GM23338 (cell line): ENCODE data around the gene SLC29A2. TPM values are rescaled to one million over a fixed set of nuclear protein-coding genes. Genes with fewer than 3 reads are reported as not detected.
A peak's percentile ranks its signal among the peaks of the same experiment; 100 is the strongest.
"Not testable (repeated sequence)": the region's sequence is repeated elsewhere in the genome, so short reads cannot be mapped to it uniquely, and the experiment has no call there.

ENCODE experiments used
- ATAC-seq: fragments of 200-7000 bp; cut with Tn5 transposase; 3 replicates; pipeline ENCODE4 v1.9.1; 2020
- DNase-seq: peaks from one replicate; pipeline ENCODE4 v3.0.0-alpha.2; 2015; ENCODE audit warnings: low spot score
- H2AFZ ChIP-seq: fragments of 200-600 bp; sonication (generic); 2 replicates; pipeline ENCODE4 v1.8.0; 2016; ENCODE audit warnings: antibody characterized with exemption, mild to moderate bottlenecking, moderate library complexity
- H3F3A ChIP-seq: fragments of 200-600 bp; sonication (generic); replicated peaks from 2 replicates; pipeline ENCODE4 v1.8.0; 2017; ENCODE audit warnings: antibody characterized with exemption, mixed run types, low read depth
- H3K27ac ChIP-seq: fragments of 200-600 bp; sonication (generic); 2 replicates; pipeline ENCODE4 v1.6.1; 2016; ENCODE audit warnings: low read depth
- H3K27me3 ChIP-seq: fragments of 200-600 bp; sonication (generic); 2 replicates; pipeline ENCODE4 v1.8.0; 2016; ENCODE audit warnings: mild to moderate bottlenecking, mixed run types, moderate library complexity; ENCODE audit not compliant: insufficient read depth
- H3K36me3 ChIP-seq: fragments of 200-600 bp; sonication (generic); 2 replicates; pipeline ENCODE4 v1.8.0; 2016; ENCODE audit warnings: mild to moderate bottlenecking; ENCODE audit not compliant: insufficient read depth
- H3K4me1 ChIP-seq: fragments of 200-600 bp; sonication (generic); 2 replicates; pipeline ENCODE4 v1.8.0; 2016; ENCODE audit warnings: mild to moderate bottlenecking, moderate library complexity; ENCODE audit not compliant: insufficient read depth
- H3K4me2 ChIP-seq: fragments of 200-600 bp; sonication (generic); 2 replicates; pipeline ENCODE4 v1.7.1; 2017; ENCODE audit warnings: mixed run types
- H3K4me3 ChIP-seq: fragments of 200-600 bp; sonication (generic); 2 replicates; pipeline ENCODE4 v1.6.1; 2016; ENCODE audit warnings: mixed run types
- H3K79me2 ChIP-seq: fragments of 200-600 bp; sonication (generic); replicated peaks from 2 replicates; pipeline ENCODE4 v1.8.0; 2017; ENCODE audit warnings: mild to moderate bottlenecking; ENCODE audit not compliant: insufficient read depth
- H3K9me2 ChIP-seq: fragments of 200-600 bp; sonication (generic); 2 replicates; pipeline ENCODE4 v1.8.0; 2017; ENCODE audit not compliant: insufficient read depth
- H4K20me1 ChIP-seq: fragments of 200-600 bp; sonication (generic); replicated peaks from 2 replicates; pipeline ENCODE4 v1.8.0; 2017; ENCODE audit warnings: mild to moderate bottlenecking; ENCODE audit not compliant: insufficient read depth
- H3K27ac Mint-ChIP-seq: 2 replicates; pipeline ENCODE4 v1.8.0; 2020; ENCODE audit warnings: inconsistent platforms, mild to moderate bottlenecking, moderate library complexity, mixed read lengths
- H3K27me3 Mint-ChIP-seq: 3 replicates; pipeline ENCODE4 v1.8.0; 2022; ENCODE audit warnings: low read depth, mild to moderate bottlenecking, moderate library complexity, mixed read lengths, inconsistent platforms; ENCODE audit not compliant: insufficient read depth, poor library complexity
- H3K36me3 Mint-ChIP-seq: 3 replicates; pipeline ENCODE4 v1.8.0; 2021; ENCODE audit warnings: low read depth, mild to moderate bottlenecking, inconsistent platforms, moderate library complexity, mixed read lengths
- H3K4me1 Mint-ChIP-seq: 3 replicates; pipeline ENCODE4 v1.8.0; 2020; ENCODE audit warnings: mild to moderate bottlenecking, inconsistent platforms, mixed read lengths
- H3K4me3 Mint-ChIP-seq: 3 replicates; pipeline ENCODE4 v1.8.0; 2021; ENCODE audit warnings: moderate library complexity, mild to moderate bottlenecking, inconsistent platforms, mixed read lengths
- H3K9me3 Mint-ChIP-seq: 3 replicates; pipeline ENCODE4 v1.8.0; 2020; ENCODE audit warnings: moderate library complexity, mild to moderate bottlenecking, inconsistent platforms, mixed read lengths
- CREB1 ChIP-seq: fragments of 250-450 bp; sonication (Bioruptor Pico); IDR thresholded peaks from 2 replicates; pipeline ENCODE4 v1.5.0; 2020; ENCODE audit warnings: low read depth, mild to moderate bottlenecking, moderate library complexity
- EZH2 ChIP-seq: fragments of 200-600 bp; sonication (generic); IDR thresholded peaks from one replicate; pipeline ENCODE4 v1.8.0; 2017; ENCODE audit warnings: antibody characterized with exemption, mild to moderate bottlenecking, low read depth; ENCODE audit not compliant: unreplicated experiment
- JUNB ChIP-seq: IDR thresholded peaks from one replicate; pipeline ENCODE4 v1.6.1; 2016; ENCODE audit warnings: antibody characterized with exemption; ENCODE audit not compliant: unreplicated experiment
- NANOG ChIP-seq: IDR thresholded peaks from 2 replicates; pipeline ENCODE4 v1.6.1; 2016; ENCODE audit warnings: antibody characterized with exemption, borderline replicate concordance
- POLR2AphosphoS5 ChIP-seq: IDR thresholded peaks from 2 replicates; pipeline ENCODE4 v1.6.1; 2016; ENCODE audit warnings: antibody characterized with exemption, low read depth
- STAT1 ChIP-seq: IDR thresholded peaks from one replicate; pipeline ENCODE4 v1.6.1; 2016; ENCODE audit warnings: antibody characterized with exemption; ENCODE audit not compliant: unreplicated experiment
- polyA plus RNA-seq: library from polyadenylated mRNA; unstranded; fragments of >200 nt; fragmentation: Nextera tagmentation; extraction: Ambion mirVana; gene quantifications from 2 replicates; pipeline ENCODE4 v1.2.1, GENCODE V29; 2016
- total RNA-seq: library from RNA; depleted of rRNA; stranded (reverse); fragments of >200 nt; shearing (Covaris generic); gene quantifications from 2 replicates; pipeline ENCODE4 v1.2.3, GENCODE V29; 2014
- TF ChIP-seq, protein P1 (sequence below): fragments of 250-450 bp; sonication (Bioruptor Pico); IDR thresholded peaks from 2 replicates; pipeline ENCODE4 v1.5.0; 2020; ENCODE audit warnings: mild to moderate bottlenecking, moderate library complexity
- TF ChIP-seq, protein P2 (sequence below), 2 experiments: fragments of 200-600 bp in 1 of 2; sonication (generic) in 1 of 2; conservative IDR thresholded peaks; 2 replicates each; pipeline versions ENCODE4 v1.5.1 to v1.6.1; 2016 to 2017; ENCODE audit warnings: antibody characterized with exemption in 2 of 2, low read depth in 2 of 2, mild to moderate bottlenecking in 2 of 2, moderate library complexity in 1 of 2
- TF ChIP-seq, protein P3 (sequence below): IDR thresholded peaks from 2 replicates; pipeline ENCODE4 v1.6.1; 2016; ENCODE audit warnings: antibody characterized with exemption

SLC29A2 gene
- total and polyA plus RNA-seq, 2 experiments from 2014 or later = 26.0 to 31.1 TPM

DNA sequence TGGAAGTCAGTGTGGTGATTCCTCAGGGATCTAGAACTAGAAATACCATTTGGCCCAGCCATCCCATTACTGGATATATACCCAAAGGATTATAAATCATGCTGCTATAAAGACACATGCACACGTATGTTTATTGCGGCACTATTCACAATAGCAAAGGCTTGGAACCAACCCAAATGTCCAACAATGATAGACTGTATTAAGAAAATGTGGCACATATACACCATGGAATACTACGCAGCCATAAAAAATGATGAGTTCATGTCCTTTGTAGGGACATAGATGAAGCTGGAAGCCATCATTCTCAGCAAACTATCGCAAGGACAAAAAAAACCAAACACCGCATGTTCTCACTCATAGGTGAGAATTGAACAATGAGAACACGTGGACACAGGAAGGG lies 50.8 kb downstream of the SLC29A2 start:
- H3K4me3 Mint-ChIP-seq, H3K79me2 ChIP-seq, H4K20me1 ChIP-seq, H3K4me2 ChIP-seq, ATAC-seq, H3K4me3 ChIP-seq, H3K27ac ChIP-seq, H3F3A ChIP-seq, H3K27ac Mint-ChIP-seq, H2AFZ ChIP-seq, H3K36me3 ChIP-seq, H3K9me2 ChIP-seq, DNase-seq, H3K27me3 ChIP-seq: not testable (repeated sequence)
- Mint-ChIP-seq H3K9me3 (peaks cover 21% of the 10 kb centered on the region), H3K4me1 (peaks cover 24% of the 10 kb centered on the region), H3K36me3 (peaks cover 20% of the 10 kb centered on the region), H3K27me3 (peaks cover 25% of the 10 kb centered on the region)
- H3K4me1 ChIP-seq = peaks cover 20% of the 10 kb centered on the region

DNA sequence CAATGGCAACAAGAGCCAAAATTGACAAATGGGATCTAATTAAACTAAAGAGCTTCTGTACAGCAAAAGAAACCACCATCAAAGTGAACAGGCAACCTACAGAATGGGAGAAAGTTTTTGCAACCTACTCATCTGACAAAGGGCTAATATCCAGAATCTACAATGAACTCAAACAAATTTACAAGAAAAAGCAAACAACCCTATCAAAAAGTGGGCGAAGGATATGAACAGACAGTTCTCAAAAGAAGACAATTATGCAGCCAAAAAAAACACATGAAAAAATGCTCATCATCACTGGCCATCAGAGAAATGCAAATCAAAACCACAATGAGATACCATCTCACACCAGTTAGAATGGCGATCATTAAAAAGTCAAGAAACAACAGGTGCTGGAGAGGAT lies 51.3 kb downstream of the SLC29A2 start:
- H3K9me3 Mint-ChIP-seq = peaks cover 21% of the 10 kb centered on the region
- not testable (repeated sequence) for H3K4me2 ChIP-seq, H3F3A ChIP-seq, H3K27ac ChIP-seq, H3K79me2 ChIP-seq, H2AFZ ChIP-seq, H3K4me3 Mint-ChIP-seq, H4K20me1 ChIP-seq, H3K36me3 ChIP-seq, H3K4me3 ChIP-seq, ATAC-seq, DNase-seq, H3K27ac Mint-ChIP-seq, H3K9me2 ChIP-seq, H3K27me3 ChIP-seq
- H3K4me1 Mint-ChIP-seq = peaks cover 26% of the 10 kb centered on the region
- peaks cover 22% of the 10 kb centered on the region for H3K36me3 Mint-ChIP-seq
- H3K27me3 Mint-ChIP-seq = peaks cover 26% of the 10 kb centered on the region
- H3K4me1 ChIP-seq = peaks cover 20% of the 10 kb centered on the region

DNA sequence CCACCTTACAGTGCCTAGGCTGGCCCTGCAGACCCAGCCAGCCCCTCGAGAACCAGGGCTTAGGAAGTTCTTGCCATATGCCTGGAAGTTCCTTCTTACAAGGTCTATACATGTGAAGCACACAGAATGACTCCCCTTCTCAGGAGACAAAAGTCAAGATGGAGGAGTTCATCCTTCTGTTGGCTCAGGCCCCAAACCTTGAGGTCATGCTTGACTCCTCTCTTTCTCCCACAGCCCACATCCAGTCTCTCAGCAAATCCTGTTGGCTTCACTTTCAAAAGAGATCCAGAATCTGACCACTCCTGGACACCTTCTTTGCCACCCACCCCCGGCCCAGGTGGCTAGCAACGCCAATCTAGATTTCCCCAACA lies 53.0 kb downstream of the SLC29A2 start:
- Histone ChIP-seq H3F3A (0 out of 2 replicates have a peak, but pooled peaks cover 9% of the 10 kb centered on the region), H3K36me3 (no peaks in the 10 kb centered on the region), H3K4me3 (no peak overlapping the region), H3K9me2 (no peaks in the 10 kb centered on the region), H3K4me2 (peak overlapping the region; percentile 77), H4K20me1 (no peaks in the 10 kb centered on the region), H3K79me2 (no peaks in the 10 kb centered on the region), H3K4me1 (peaks cover 23% of the 10 kb centered on the region), H3K27ac (0 out of 2 replicates have a peak overlapping the region, but pooled peaks have one; percentile 57), H3K27me3 (no peaks in the 10 kb centered on the region), H2AFZ (peak overlapping the region; percentile 93)
- Mint-ChIP-seq H3K27me3 (peaks cover 32% of the 10 kb centered on the region), H3K4me1 (peaks cover 30% of the 10 kb centered on the region), H3K36me3 (peaks cover 22% of the 10 kb centered on the region), H3K9me3 (peaks cover 21% of the 10 kb centered on the region), H3K4me3 (no peak overlapping the region; the same call in 2 of the 3 replicates), H3K27ac (no peak overlapping the region)
- ATAC-seq (no peak), DNase-seq (no peak)
- TF ChIP-seq CREB1 (no peak), JUNB (no peak), POLR2AphosphoS5 (no peak), NANOG (no peak), EZH2 (no peak), STAT1 (no peak)
- TF ChIP-seq, protein P1, sequence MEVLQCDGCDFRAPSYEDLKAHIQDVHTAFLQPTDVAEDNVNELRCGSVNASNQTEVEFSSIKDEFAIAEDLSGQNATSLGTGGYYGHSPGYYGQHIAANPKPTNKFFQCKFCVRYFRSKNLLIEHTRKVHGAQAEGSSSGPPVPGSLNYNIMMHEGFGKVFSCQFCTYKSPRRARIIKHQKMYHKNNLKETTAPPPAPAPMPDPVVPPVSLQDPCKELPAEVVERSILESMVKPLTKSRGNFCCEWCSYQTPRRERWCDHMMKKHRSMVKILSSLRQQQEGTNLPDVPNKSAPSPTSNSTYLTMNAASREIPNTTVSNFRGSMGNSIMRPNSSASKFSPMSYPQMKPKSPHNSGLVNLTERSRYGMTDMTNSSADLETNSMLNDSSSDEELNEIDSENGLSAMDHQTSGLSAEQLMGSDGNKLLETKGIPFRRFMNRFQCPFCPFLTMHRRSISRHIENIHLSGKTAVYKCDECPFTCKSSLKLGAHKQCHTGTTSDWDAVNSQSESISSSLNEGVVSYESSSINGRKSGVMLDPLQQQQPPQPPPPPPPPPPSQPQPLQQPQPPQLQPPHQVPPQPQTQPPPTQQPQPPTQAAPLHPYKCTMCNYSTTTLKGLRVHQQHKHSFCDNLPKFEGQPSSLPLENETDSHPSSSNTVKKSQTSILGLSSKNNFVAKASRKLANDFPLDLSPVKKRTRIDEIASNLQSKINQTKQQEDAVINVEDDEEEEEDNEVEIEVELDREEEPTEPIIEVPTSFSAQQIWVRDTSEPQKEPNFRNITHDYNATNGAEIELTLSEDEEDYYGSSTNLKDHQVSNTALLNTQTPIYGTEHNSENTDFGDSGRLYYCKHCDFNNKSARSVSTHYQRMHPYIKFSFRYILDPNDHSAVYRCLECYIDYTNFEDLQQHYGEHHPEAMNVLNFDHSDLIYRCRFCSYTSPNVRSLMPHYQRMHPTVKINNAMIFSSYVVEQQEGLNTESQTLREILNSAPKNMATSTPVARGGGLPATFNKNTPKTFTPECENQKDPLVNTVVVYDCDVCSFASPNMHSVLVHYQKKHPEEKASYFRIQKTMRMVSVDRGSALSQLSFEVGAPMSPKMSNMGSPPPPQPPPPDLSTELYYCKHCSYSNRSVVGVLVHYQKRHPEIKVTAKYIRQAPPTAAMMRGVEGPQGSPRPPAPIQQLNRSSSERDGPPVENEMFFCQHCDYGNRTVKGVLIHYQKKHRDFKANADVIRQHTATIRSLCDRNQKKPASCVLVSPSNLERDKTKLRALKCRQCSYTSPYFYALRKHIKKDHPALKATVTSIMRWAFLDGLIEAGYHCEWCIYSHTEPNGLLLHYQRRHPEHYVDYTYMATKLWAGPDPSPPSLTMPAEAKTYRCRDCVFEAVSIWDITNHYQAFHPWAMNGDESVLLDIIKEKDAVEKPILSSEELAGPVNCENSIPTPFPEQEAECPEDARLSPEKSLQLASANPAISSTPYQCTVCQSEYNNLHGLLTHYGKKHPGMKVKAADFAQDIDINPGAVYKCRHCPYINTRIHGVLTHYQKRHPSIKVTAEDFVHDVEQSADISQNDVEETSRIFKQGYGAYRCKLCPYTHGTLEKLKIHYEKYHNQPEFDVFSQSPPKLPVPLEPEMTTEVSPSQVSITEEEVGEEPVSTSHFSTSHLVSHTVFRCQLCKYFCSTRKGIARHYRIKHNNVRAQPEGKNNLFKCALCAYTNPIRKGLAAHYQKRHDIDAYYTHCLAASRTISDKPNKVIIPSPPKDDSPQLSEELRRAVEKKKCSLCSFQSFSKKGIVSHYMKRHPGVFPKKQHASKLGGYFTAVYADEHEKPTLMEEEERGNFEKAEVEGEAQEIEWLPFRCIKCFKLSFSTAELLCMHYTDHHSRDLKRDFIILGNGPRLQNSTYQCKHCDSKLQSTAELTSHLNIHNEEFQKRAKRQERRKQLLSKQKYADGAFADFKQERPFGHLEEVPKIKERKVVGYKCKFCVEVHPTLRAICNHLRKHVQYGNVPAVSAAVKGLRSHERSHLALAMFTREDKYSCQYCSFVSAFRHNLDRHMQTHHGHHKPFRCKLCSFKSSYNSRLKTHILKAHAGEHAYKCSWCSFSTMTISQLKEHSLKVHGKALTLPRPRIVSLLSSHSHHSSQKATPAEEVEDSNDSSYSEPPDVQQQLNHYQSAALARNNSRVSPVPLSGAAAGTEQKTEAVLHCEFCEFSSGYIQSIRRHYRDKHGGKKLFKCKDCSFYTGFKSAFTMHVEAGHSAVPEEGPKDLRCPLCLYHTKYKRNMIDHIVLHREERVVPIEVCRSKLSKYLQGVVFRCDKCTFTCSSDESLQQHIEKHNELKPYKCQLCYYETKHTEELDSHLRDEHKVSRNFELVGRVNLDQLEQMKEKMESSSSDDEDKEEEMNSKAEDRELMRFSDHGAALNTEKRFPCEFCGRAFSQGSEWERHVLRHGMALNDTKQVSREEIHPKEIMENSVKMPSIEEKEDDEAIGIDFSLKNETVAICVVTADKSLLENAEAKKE (CRISPR knock-in tag) = no peak
- TF ChIP-seq, protein P2, sequence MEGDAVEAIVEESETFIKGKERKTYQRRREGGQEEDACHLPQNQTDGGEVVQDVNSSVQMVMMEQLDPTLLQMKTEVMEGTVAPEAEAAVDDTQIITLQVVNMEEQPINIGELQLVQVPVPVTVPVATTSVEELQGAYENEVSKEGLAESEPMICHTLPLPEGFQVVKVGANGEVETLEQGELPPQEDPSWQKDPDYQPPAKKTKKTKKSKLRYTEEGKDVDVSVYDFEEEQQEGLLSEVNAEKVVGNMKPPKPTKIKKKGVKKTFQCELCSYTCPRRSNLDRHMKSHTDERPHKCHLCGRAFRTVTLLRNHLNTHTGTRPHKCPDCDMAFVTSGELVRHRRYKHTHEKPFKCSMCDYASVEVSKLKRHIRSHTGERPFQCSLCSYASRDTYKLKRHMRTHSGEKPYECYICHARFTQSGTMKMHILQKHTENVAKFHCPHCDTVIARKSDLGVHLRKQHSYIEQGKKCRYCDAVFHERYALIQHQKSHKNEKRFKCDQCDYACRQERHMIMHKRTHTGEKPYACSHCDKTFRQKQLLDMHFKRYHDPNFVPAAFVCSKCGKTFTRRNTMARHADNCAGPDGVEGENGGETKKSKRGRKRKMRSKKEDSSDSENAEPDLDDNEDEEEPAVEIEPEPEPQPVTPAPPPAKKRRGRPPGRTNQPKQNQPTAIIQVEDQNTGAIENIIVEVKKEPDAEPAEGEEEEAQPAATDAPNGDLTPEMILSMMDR (conservative IDR thresholded peaks at IDR 0.05; ENCODE audit: low read depth in 2 of 2) = no peak
- TF ChIP-seq, protein P3, sequence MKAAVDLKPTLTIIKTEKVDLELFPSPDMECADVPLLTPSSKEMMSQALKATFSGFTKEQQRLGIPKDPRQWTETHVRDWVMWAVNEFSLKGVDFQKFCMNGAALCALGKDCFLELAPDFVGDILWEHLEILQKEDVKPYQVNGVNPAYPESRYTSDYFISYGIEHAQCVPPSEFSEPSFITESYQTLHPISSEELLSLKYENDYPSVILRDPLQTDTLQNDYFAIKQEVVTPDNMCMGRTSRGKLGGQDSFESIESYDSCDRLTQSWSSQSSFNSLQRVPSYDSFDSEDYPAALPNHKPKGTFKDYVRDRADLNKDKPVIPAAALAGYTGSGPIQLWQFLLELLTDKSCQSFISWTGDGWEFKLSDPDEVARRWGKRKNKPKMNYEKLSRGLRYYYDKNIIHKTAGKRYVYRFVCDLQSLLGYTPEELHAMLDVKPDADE = no peak
